ENCODE results near the gene C11orf42.

The C11orf42 gene

GRCh38 chr11:6204706-6205105 lies 651 bp upstream of the C11orf42 start:
- H3K79me2 ChIP-seq (ENCODE audit: insufficient read depth, low read length): no peaks in the 10 kb centered on the region
- H3K4me2 ChIP-seq (ENCODE audit: low read depth, low read length, poor library complexity, severe bottlenecking): no peak overlapping the region
- no peaks in the 10 kb centered on the region for H3K9me3 ChIP-seq (ENCODE audit: insufficient read depth, low read length)
- no peaks in the 10 kb centered on the region for H4K20me1 ChIP-seq (ENCODE audit: low read depth, low read length)
- H3K27me3 ChIP-seq (ENCODE audit: low read length): no peaks in the 10 kb centered on the region
- no peak overlapping the region for H2AFZ ChIP-seq (ENCODE audit: low read depth, low read length, severe bottlenecking)
- TF ChIP-seq, protein P1, sequence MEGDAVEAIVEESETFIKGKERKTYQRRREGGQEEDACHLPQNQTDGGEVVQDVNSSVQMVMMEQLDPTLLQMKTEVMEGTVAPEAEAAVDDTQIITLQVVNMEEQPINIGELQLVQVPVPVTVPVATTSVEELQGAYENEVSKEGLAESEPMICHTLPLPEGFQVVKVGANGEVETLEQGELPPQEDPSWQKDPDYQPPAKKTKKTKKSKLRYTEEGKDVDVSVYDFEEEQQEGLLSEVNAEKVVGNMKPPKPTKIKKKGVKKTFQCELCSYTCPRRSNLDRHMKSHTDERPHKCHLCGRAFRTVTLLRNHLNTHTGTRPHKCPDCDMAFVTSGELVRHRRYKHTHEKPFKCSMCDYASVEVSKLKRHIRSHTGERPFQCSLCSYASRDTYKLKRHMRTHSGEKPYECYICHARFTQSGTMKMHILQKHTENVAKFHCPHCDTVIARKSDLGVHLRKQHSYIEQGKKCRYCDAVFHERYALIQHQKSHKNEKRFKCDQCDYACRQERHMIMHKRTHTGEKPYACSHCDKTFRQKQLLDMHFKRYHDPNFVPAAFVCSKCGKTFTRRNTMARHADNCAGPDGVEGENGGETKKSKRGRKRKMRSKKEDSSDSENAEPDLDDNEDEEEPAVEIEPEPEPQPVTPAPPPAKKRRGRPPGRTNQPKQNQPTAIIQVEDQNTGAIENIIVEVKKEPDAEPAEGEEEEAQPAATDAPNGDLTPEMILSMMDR (IDR thresholded peaks at IDR 0.05; ENCODE audit: insufficient read depth, low read length, poor library complexity, severe bottlenecking): no peak
- no peak for TF ChIP-seq EZH2phosphoT487 (conservative IDR thresholded peaks at IDR 0.05; ENCODE audit: low read length)
- no peaks in the 10 kb centered on the region for H3K9me2 ChIP-seq (replicated peaks; ENCODE audit: insufficient read depth, low read length)
- no peak overlapping the region for H3K27ac ChIP-seq (ENCODE audit: low read depth, low read length)
- H3K36me3 ChIP-seq (ENCODE audit: low read length): no peaks in the 10 kb centered on the region
- no peak overlapping the region for H3K4me3 ChIP-seq (ENCODE audit: insufficient read depth, low read length, poor library complexity, severe bottlenecking)
- no peak overlapping the region for H3K9ac ChIP-seq (ENCODE audit: low read length)
- no peaks in the 10 kb centered on the region for H3F3A ChIP-seq (ENCODE audit: insufficient read depth)

- no peak overlapping the region for H3K9ac ChIP-seq (ENCODE audit: low read length)
- no peaks in the 10 kb centered on the region for H3K36me3 ChIP-seq (ENCODE audit: low read length)
- no peak overlapping the region for H3K4me3 ChIP-seq (ENCODE audit: insufficient read depth, low read length, poor library complexity, severe bottlenecking)
- TF ChIP-seq, protein P1 (IDR thresholded peaks at IDR 0.05; ENCODE audit: insufficient read depth, low read length, poor library complexity, severe bottlenecking): no peak
- no peak overlapping the region for H3K27ac ChIP-seq (ENCODE audit: low read depth, low read length)
- no peaks in the 10 kb centered on the region for H4K20me1 ChIP-seq (ENCODE audit: low read depth, low read length)
- H3K79me2 ChIP-seq (ENCODE audit: insufficient read depth, low read length): no peaks in the 10 kb centered on the region
- no peaks in the 10 kb centered on the region for H3F3A ChIP-seq (ENCODE audit: insufficient read depth)
- H3K27me3 ChIP-seq (ENCODE audit: low read length): no peaks in the 10 kb centered on the region
- no peaks in the 10 kb centered on the region for H3K9me3 ChIP-seq (ENCODE audit: insufficient read depth, low read length)
- H3K9me2 ChIP-seq (replicated peaks; ENCODE audit: insufficient read depth, low read length): no peaks in the 10 kb centered on the region
- H3K4me2 ChIP-seq (ENCODE audit: low read depth, low read length, poor library complexity, severe bottlenecking): no peak overlapping the region
- H2AFZ ChIP-seq (ENCODE audit: low read depth, low read length, severe bottlenecking): no peak overlapping the region
Measured at GRCh38 chr11:6206456-6207180, 1.3 kb downstream of the C11orf42 start.

DNA sequence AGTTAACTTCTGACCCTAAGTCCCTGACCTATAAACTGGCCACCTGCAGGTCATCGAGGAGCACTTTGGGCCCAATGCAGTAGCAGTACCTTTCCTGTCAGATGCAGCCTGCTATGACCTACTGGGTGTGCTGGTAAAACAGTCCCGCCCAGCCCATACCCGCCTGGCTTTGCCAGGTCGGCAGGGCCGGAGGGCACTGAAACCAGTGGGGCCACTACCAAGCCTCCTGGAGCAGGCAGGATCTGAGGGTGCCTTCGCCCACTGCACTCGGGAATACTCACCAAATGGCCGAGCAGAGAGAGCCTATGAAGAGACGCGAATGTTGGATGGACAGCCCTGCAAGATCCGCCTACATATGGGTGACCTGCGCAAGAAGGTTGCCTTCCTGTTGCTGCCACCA lies 4.4 kb downstream of the C11orf42 start:
- Histone ChIP-seq H3K9me2 (replicated peaks; ENCODE audit: insufficient read depth, low read length) (no peaks in the 10 kb centered on the region), H3K9me3 (ENCODE audit: insufficient read depth, low read length) (no peaks in the 10 kb centered on the region)

More for the DNA sequence above, 4.4 kb downstream of the C11orf42 start:
- H4K20me1 ChIP-seq (ENCODE audit: low read depth, low read length): no peaks in the 10 kb centered on the region
- no peak for TF ChIP-seq EZH2phosphoT487 (conservative IDR thresholded peaks at IDR 0.05; ENCODE audit: low read length)
- TF ChIP-seq, protein P1 (IDR thresholded peaks at IDR 0.05; ENCODE audit: insufficient read depth, low read length, poor library complexity, severe bottlenecking): no peak
- H3K27ac ChIP-seq (ENCODE audit: low read depth, low read length): no peak overlapping the region
- no peaks in the 10 kb centered on the region for H3K27me3 ChIP-seq (ENCODE audit: low read length)
- H3K4me3 ChIP-seq (ENCODE audit: insufficient read depth, low read length, poor library complexity, severe bottlenecking): no peak overlapping the region
- no peaks in the 10 kb centered on the region for H3K79me2 ChIP-seq (ENCODE audit: insufficient read depth, low read length)
- H3K4me2 ChIP-seq (ENCODE audit: low read depth, low read length, poor library complexity, severe bottlenecking): no peak overlapping the region
- H3K36me3 ChIP-seq (ENCODE audit: low read length): no peaks in the 10 kb centered on the region
- H3F3A ChIP-seq (ENCODE audit: insufficient read depth): no peaks in the 10 kb centered on the region
- H3K9ac ChIP-seq (ENCODE audit: low read length): no peak overlapping the region
- H2AFZ ChIP-seq (ENCODE audit: low read depth, low read length, severe bottlenecking): no peak overlapping the region

Measured in SU-DHL-6 (cell line).